ENCODE measurements around the gene KRT78. TPM values are rescaled to one million over a fixed set of nuclear protein-coding genes. Genes with fewer than 3 reads are reported as not detected.
"Not testable (repeated sequence)": the region's sequence is repeated elsewhere in the genome, so short reads cannot be mapped to it uniquely, and the experiment has no call there.

The KRT78 gene
- total RNA-seq, 1 donor from 2014 or later: not detected

- peak; percentile 81 for DNase-seq (ENCODE audit: low spot score)
Measured at GRCh38 chr12:52871291-52872039, 22.7 kb upstream of the KRT78 start.

GRCh38 chr12:52870361-52871290, 21.8 kb upstream of the KRT78 start:
- DNase-seq (ENCODE audit: low spot score): peak; percentile 86

GRCh38 chr12:52867642-52868041, 18.8 kb upstream of the KRT78 start:
- peak; percentile 93 for DNase-seq (ENCODE audit: low spot score)

DNA sequence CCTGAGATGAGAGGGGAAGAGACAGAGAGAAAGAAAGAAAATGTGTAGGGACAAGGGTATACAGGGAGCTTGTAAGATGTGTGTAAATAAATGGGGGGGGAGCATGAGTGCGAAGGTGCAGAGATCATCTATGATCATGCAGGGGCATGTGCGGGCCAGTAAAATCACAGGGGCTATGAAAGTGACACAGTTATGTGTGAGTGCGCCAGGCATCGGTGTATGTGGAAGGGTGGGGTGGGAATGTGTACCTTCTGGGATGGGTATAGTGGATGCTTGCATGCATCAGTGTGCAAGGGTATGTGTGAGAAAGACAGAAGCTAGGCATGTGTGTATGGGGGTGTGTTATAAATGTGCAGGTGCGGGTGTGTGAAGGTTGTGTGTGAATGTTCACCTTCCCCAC, 18.4 kb upstream of the KRT78 start:
- DNase-seq (ENCODE audit: low spot score): no peak

GRCh38 chr12:52865090-52865944, 16.5 kb upstream of the KRT78 start:
- DNase-seq (ENCODE audit: low spot score): peak; percentile 76

- no peak for DNase-seq (ENCODE audit: low spot score)
Measured at GRCh38 chr12:52862023-52862422, 13.2 kb upstream of the KRT78 start.

GRCh38 chr12:52861511-52861910, 12.7 kb upstream of the KRT78 start:
- DNase-seq (ENCODE audit: low spot score): no peak

- DNase-seq (ENCODE audit: low spot score): no peak
Measured at GRCh38 chr12:52860102-52860823, 11.5 kb upstream of the KRT78 start.

DNA sequence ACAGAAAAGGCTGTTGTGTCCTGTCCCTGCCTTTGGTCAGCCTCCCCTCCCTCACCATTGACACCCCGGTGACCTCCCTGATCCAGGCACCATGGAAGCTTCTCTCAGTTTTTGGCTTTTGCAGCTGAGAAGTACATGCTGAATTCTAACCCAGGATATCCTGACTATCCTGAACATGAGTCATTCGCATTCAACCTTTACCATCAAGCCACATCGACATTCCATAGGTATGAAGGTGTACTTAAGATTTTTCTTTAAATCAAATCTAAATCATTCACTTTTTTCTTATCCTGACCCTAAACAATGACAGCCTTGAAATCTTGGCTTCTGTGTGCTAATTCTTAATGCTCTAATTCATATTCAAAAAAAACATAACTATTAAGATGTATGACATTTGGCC, 8.7 kb upstream of the KRT78 start:
- DNase-seq (ENCODE audit: low spot score): no peak

- DNase-seq (ENCODE audit: low spot score): no peak
Measured at GRCh38 chr12:52856787-52857186, 8.0 kb upstream of the KRT78 start.

DNA sequence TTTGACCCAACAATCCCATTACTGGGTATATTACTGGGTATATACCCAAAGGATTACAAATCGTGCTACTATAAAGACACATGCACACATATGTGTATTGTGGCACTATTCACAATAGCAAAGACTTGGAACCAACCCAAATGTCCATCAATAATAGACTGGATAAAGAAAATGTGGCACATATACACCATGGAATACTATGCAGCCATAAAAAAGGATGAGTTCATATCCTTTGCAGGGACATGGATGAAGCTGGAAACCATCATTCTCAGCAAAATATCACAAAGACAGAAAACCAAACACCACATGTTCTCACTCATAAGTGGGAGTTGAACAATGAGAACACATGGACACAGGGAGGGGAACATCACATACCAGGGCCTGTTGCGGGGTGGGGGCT, 7.3 kb upstream of the KRT78 start:
- not testable (repeated sequence) for DNase-seq (ENCODE audit: low spot score)

DNA sequence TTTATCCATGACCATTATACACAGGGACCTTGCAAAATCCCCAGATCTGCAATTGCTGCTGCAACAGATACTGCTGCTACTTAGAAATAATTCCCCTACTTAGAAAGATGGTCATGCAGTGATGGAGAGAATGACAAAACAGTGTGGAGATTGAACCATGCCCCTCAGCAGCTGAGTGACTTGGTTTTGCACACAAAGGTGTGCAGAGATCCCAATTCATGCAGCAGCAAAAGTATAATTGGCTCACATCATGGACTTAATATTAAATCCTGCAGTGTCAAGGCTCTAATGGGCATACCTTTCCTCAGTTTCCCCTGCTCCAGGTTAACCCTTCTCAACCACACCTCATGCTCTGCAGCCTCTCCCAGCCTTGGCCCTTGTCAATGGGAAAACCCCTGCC, 3.0 kb upstream of the KRT78 start:
- DNase-seq (ENCODE audit: low spot score): no peak

DNA sequence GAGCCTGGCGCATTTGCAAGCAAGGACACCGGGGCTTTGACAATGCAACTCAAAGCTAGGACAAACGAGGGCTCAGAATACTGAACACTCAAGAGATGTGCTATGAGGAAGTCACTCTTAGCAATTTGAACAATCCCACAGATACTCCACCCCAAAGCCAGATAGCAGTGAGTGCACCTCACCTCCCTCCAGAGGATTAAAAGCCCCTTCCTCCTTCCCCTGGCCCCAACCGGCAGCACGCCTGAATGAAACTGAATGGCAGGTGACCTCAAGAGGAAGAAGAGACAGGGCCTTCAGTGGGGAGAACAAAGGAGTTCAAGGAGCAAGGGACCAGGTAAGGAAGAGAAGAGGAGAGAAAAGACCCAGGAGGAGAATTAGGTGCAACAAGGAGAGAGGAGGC, 1.9 kb upstream of the KRT78 start:
- no peak for DNase-seq (ENCODE audit: low spot score)

DNA sequence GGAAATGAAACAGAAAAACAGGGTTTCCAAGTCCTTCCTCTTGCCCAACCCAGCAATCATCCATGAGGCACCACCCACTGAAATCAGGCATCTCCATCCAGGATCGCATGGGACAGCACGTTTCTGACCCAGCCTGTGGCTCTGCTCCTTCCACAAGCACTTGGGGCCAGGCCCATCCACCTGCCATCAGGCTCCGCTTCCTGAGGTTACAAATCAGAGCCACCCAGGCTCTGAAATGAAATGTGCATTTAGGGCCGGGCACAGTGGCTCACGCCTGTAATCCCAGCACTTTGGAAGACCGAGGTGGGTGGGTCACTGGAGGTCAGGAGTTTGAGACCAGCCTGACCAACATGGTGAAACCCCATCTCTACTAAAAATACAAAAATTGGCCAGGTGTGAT, 717 bp upstream of the KRT78 start:
- DNase-seq (ENCODE audit: low spot score): no peak

GRCh38 chr12:52847335-52848102, 1.3 kb downstream of the KRT78 start:
- peak; percentile 73 for DNase-seq (ENCODE audit: low spot score)

- DNase-seq (ENCODE audit: low spot score): no peak
Measured at GRCh38 chr12:52846356-52846970, 2.3 kb downstream of the KRT78 start.

DNA sequence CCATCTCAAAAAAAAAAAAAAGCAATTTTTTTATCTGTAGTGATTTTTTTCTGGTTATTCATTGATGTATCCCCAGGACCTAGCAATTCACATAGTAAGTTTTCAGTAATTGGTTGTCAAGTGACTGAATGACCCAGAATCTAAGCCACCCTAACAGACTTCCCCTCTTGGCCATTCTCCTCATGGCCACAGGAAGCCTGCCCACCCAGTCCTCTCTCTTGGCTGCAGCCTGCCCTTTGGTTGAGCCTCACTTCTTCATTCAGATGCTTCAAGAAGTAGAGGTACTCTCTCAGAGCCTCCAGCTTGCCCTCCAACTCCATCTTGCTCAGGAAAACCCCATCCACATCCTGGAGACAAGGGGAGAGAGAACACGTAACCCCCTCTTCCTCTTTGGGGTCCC, 2.8 kb downstream of the KRT78 start:
- DNase-seq (ENCODE audit: low spot score): no peak

GRCh38 chr12:52844386-52844785, 4.4 kb downstream of the KRT78 start:
- DNase-seq (ENCODE audit: low spot score): no peak

- DNase-seq (ENCODE audit: low spot score): no peak
Measured at GRCh38 chr12:52839436-52840105, 9.2 kb downstream of the KRT78 start.
